PC-9 (cell line): ENCODE data around the gene STAU1.

ENCODE experiments used
- EZH2 ChIP-seq: fragments of 200-600 bp; sonication (generic); IDR thresholded peaks from 2 replicates; pipeline ENCODE4 v1.8.0; 2017; ENCODE audit warnings: antibody characterized with exemption, low read depth
- TF ChIP-seq, protein P1 (sequence below): fragments of 200-600 bp; sonication (generic); conservative IDR thresholded peaks from 2 replicates; pipeline ENCODE4 v1.6.1; 2017; ENCODE audit warnings: mixed run types, antibody characterized with exemption, mild to moderate bottlenecking, moderate library complexity

DNA sequence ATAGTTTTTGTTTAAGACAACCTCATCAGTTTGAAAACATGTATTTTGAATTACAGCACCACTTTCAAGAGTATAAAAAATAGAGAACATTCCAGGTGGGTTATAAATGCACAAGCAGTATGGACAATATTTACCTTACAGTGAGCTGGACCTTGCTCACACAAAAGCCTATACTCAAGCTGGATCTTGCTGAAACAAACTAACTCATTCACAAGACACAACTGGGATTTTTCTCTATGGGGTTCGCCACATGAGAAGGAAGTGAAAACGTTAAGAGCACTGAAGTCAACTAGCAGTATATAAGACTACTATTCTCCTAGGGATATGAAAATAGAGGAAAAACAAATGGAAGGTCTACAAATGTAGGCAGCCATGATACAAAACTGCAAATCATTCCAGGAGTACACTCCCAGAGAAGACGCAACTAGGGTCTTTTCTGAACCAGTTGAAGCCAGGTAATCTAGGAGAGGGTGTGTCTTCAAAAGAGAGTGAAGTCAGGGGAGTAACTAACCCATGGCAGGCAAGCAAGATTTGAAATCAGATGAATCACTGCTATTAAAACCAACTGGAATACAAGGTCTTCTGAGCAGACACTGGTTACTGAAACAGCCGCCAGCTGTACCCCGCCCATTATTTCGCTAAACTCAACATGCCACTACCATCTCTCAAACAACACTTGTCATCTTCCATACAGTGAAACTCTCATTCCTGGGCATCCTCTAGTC is 26.5 kb downstream of the STAU1 start:
- TF ChIP-seq, protein P1, sequence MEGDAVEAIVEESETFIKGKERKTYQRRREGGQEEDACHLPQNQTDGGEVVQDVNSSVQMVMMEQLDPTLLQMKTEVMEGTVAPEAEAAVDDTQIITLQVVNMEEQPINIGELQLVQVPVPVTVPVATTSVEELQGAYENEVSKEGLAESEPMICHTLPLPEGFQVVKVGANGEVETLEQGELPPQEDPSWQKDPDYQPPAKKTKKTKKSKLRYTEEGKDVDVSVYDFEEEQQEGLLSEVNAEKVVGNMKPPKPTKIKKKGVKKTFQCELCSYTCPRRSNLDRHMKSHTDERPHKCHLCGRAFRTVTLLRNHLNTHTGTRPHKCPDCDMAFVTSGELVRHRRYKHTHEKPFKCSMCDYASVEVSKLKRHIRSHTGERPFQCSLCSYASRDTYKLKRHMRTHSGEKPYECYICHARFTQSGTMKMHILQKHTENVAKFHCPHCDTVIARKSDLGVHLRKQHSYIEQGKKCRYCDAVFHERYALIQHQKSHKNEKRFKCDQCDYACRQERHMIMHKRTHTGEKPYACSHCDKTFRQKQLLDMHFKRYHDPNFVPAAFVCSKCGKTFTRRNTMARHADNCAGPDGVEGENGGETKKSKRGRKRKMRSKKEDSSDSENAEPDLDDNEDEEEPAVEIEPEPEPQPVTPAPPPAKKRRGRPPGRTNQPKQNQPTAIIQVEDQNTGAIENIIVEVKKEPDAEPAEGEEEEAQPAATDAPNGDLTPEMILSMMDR: no peak
- no peak for TF ChIP-seq EZH2
